GM12891 (cell line): ENCODE measurements around the gene SLC35F4.
"Not testable (repeated sequence)": the region's sequence is repeated elsewhere in the genome, so short reads cannot be mapped to it uniquely, and the experiment has no call there.

Experiments
- DNase-seq: peaks from one replicate; pipeline ENCODE4 v3.0.0; 2011; ENCODE audit warnings: low spot score; ENCODE audit not compliant: insufficient read length
- FAIRE-seq: peaks from 2 replicates; lab custom pipeline; 2011; peaks lifted over from hg19 to GRCh38; lab: Jason Lieb, UNC
- PAX5 ChIP-seq: IDR thresholded peaks from 2 replicates; pipeline ENCODE4 v1.6.1; 2011; ENCODE audit warnings: low read length, moderate library complexity, mild to moderate bottlenecking; ENCODE audit not compliant: insufficient read depth, severe bottlenecking
- POLR2A ChIP-seq: IDR thresholded peaks from 2 replicates; pipeline ENCODE4 v1.6.1; 2011; ENCODE audit warnings: low read depth, low read length, control low read depth
- POLR2AphosphoS5 ChIP-seq: IDR thresholded peaks from 2 replicates; pipeline ENCODE4 v1.6.1; 2011; ENCODE audit warnings: low read depth, low read length, control low read depth
- POU2F2 ChIP-seq: IDR thresholded peaks from 2 replicates; pipeline ENCODE4 v1.6.1; 2011; ENCODE audit warnings: low read depth, mild to moderate bottlenecking, control low read depth, low read length, moderate library complexity
- SPI1 ChIP-seq: IDR thresholded peaks from 2 replicates; pipeline ENCODE4 v1.6.1; 2011; ENCODE audit warnings: low read depth, low read length, control low read depth
- TAF1 ChIP-seq: IDR thresholded peaks from 2 replicates; pipeline ENCODE4 v1.6.1; 2011; ENCODE audit warnings: low read depth, low read length, control low read depth

Gene SLC35F4

GRCh38 chr14:57755018-57755521 lies 110.8 kb downstream of the SLC35F4 start:
- no peak for TF ChIP-seq SPI1
- FAIRE-seq, result no peak
- DNase-seq, result no peak

DNA sequence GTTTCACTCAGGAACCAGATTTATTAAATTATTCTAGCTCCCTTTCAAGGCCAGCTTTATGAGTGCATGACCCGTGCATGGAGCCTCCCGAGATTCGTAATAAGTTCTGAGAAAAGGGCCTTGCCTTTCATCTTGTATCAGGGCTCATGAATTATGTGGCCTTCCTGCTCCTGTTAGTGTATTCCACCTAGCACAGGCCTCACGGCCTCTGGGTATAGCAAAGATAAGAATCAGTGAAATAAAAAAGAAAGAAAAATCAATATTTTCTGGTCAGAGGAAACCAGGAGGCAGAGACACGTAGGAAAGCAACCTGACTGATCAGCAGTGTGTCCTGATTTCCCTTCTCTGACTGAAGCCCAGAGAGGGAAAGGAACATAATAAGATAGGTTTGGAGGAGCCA lies 111.4 kb downstream of the SLC35F4 start:
- DNase-seq (no peak), FAIRE-seq (no peak)
- TF ChIP-seq SPI1 (no peak), POLR2A (no peak), POLR2AphosphoS5 (no peak), POU2F2 (no peak), PAX5 (no peak), TAF1 (no peak)

DNA sequence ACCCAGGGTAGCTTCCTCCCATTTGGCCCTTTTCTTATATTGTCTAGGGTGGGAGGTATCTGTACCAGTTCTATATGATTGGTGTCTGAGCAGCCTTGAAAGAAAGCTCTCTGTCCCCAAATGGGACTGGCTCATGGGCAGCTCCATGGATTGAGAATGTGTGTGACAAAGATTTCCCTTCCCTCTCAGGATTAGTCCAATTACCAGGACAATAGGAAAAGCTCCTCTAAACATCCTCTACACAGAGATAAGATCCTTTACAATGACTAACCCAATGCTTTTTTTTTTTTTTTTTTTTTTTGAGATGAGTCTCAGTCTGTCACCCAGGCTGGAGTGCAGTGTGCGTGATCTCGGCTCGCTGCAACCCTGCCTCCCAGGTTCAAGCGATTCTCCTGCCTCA lies 112.1 kb downstream of the SLC35F4 start:
- TF ChIP-seq PAX5 (no peak), POLR2A (no peak), SPI1 (no peak), POU2F2 (no peak), POLR2AphosphoS5 (no peak), TAF1 (no peak)
- FAIRE-seq, result no peak
- no peak for DNase-seq

GRCh38 chr14:57752142-57752695 lies 113.7 kb downstream of the SLC35F4 start:
- not testable (repeated sequence) for DNase-seq, FAIRE-seq

DNA sequence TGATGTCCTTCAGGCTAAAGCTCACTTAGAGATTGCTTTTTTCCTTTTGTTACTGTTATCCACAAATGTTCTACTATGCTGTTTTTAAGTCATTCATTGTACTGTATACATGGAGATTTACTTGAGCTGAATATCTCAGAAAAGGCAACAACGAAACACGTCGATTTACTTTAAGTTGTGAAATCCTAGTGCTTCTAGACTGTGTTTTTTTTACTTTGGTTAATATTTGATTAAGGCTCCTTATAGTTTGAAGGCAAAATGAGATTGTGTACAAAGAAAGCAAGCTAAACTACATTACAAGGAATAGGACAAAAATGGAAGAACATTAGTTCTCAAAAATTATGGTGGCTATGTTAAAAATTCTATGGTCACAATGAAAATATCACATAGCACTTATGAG lies 114.5 kb downstream of the SLC35F4 start:
- TF ChIP-seq POU2F2 (no peak), POLR2AphosphoS5 (no peak), TAF1 (no peak), PAX5 (no peak), POLR2A (no peak), SPI1 (no peak)
- DNase-seq, result no peak
- FAIRE-seq, result no peak

GRCh38 chr14:57749267-57749666 lies 116.6 kb downstream of the SLC35F4 start:
- FAIRE-seq, result no peak
- TF ChIP-seq POLR2A (no peak), TAF1 (no peak), PAX5 (no peak), SPI1 (no peak), POLR2AphosphoS5 (no peak), POU2F2 (no peak)
- DNase-seq, result no peak

DNA sequence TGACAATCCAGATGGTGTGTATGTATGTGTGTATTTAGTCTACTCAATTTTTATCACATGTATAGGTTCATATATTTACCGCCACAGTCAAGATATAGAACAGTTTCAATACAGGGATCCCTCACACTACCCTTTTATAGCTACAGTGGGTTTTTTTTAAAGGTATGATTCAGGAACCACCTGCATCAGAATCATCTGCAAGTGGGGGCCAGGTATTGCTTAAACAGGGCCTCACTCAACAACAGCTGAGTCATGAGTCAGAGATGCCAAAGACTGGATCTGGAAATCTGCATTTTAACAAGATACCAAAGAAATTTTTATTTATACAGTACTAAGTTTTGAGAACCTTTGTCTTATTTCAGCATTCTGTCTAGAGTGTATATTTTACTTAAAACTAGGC lies 117.6 kb downstream of the SLC35F4 start:
- DNase-seq, result no peak
- TF ChIP-seq PAX5 (no peak), POU2F2 (no peak), POLR2AphosphoS5 (no peak), TAF1 (no peak), SPI1 (no peak), POLR2A (no peak)
- no peak for FAIRE-seq

GRCh38 chr14:57747036-57747435 lies 118.9 kb downstream of the SLC35F4 start:
- FAIRE-seq (no peak), DNase-seq (no peak)
- TF ChIP-seq POU2F2, result no peak
- TF ChIP-seq PAX5, result no peak
- no peak for TF ChIP-seq TAF1
- TF ChIP-seq POLR2A, result no peak
- TF ChIP-seq SPI1, result no peak
- TF ChIP-seq POLR2AphosphoS5, result no peak

- DNase-seq, result no peak
- TF ChIP-seq PAX5 (no peak), TAF1 (no peak), POLR2A (no peak), POLR2AphosphoS5 (no peak), SPI1 (no peak), POU2F2 (no peak)
- FAIRE-seq, result no peak
Observed at GRCh38 chr14:57746563-57746962, 119.3 kb downstream of the SLC35F4 start.

GRCh38 chr14:57739516-57739915 lies 126.4 kb downstream of the SLC35F4 start:
- FAIRE-seq (no peak), DNase-seq (no peak)
- TF ChIP-seq TAF1 (no peak), PAX5 (no peak), POLR2AphosphoS5 (no peak), SPI1 (no peak), POLR2A (no peak)

DNA sequence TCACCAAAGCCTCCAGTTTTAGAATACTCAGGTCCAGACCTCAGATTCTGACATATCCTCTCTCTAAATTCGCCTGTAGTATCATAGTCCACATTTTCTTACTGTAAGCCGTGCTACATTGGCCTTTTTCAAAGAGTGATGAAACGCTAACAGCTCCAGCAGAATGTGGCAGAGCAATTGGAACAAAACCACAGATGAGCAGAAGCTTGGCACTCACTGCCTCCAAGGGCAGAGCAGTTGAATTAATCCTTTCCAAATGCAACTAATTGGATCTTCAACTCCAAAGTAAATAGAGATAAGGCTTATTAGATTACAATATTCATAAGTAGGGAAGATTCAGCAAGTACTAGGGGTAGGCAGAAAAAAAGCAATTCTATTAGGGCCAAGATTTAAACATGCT lies 128.3 kb downstream of the SLC35F4 start:
- FAIRE-seq, result no peak
- TF ChIP-seq POU2F2 (no peak), POLR2A (no peak), TAF1 (no peak), POLR2AphosphoS5 (no peak), PAX5 (no peak), SPI1 (no peak)
- DNase-seq, result no peak
